ENCODE results near the gene FHIP2A.
A peak's percentile ranks its signal among the peaks of the same experiment; 100 is the strongest.

FHIP2A gene

DNA sequence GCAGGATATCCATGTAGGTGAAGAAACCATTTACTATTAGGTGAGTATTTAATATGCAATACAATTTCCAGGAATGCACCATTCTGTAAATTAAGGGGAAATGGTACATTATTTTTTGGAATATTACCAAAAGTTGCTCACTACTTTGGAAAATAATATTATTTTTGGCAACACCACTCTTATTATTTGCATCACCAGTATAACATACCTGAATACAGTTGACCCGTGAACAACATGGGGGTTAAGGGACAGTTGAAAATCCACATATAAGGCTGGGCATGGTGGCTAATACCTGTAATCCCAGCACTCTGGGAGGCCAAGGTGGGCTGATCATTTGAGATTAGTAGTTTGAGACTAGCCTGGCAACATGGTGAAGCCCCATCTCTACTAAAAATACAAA lies 21.2 kb upstream of the FHIP2A start:
- H3K4me3 ChIP-seq (ENCODE audit: low read depth, low read length) = no peak overlapping the region
- no peak for DNase-seq (ENCODE audit: low read depth)
- TF ChIP-seq, protein P1, sequence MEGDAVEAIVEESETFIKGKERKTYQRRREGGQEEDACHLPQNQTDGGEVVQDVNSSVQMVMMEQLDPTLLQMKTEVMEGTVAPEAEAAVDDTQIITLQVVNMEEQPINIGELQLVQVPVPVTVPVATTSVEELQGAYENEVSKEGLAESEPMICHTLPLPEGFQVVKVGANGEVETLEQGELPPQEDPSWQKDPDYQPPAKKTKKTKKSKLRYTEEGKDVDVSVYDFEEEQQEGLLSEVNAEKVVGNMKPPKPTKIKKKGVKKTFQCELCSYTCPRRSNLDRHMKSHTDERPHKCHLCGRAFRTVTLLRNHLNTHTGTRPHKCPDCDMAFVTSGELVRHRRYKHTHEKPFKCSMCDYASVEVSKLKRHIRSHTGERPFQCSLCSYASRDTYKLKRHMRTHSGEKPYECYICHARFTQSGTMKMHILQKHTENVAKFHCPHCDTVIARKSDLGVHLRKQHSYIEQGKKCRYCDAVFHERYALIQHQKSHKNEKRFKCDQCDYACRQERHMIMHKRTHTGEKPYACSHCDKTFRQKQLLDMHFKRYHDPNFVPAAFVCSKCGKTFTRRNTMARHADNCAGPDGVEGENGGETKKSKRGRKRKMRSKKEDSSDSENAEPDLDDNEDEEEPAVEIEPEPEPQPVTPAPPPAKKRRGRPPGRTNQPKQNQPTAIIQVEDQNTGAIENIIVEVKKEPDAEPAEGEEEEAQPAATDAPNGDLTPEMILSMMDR (IDR thresholded peaks at IDR 0.05; ENCODE audit: low read depth, low read length, missing control alignments) = no peak

- no peak for DNase-seq (ENCODE audit: low read depth)
- TF ChIP-seq, protein P1 (IDR thresholded peaks at IDR 0.05; ENCODE audit: low read depth, low read length, missing control alignments) = no peak
- H3K4me3 ChIP-seq (ENCODE audit: low read depth, low read length) = no peak overlapping the region
These were observed 20.2 kb upstream of the FHIP2A start for GRCh38 chr10:114801411-114801813.

- H3K4me3 ChIP-seq (ENCODE audit: low read depth, low read length) = no peak overlapping the region
- no peak for DNase-seq (ENCODE audit: low read depth)
- TF ChIP-seq, protein P1 (IDR thresholded peaks at IDR 0.05; ENCODE audit: low read depth, low read length, missing control alignments) = no peak
These were observed 19.4 kb upstream of the FHIP2A start for GRCh38 chr10:114802177-114802576.

GRCh38 chr10:114806562-114807391 lies 14.8 kb upstream of the FHIP2A start:
- H3K4me3 ChIP-seq (ENCODE audit: low read depth, low read length) = no peak overlapping the region
- no peak for DNase-seq (ENCODE audit: low read depth)
- TF ChIP-seq, protein P1 (IDR thresholded peaks at IDR 0.05; ENCODE audit: low read depth, low read length, missing control alignments) = no peak

GRCh38 chr10:114808982-114809381 lies 12.6 kb upstream of the FHIP2A start:
- TF ChIP-seq, protein P1 (IDR thresholded peaks at IDR 0.05; ENCODE audit: low read depth, low read length, missing control alignments) = no peak
- no peak for DNase-seq (ENCODE audit: low read depth)
- no peak overlapping the region for H3K4me3 ChIP-seq (ENCODE audit: low read depth, low read length)

- no peak overlapping the region for H3K4me3 ChIP-seq (ENCODE audit: low read depth, low read length)
- TF ChIP-seq, protein P1 (IDR thresholded peaks at IDR 0.05; ENCODE audit: low read depth, low read length, missing control alignments) = no peak
- peak; percentile 66 for DNase-seq (ENCODE audit: low read depth)
These were observed 10.7 kb upstream of the FHIP2A start for GRCh38 chr10:114810926-114811325.

DNA sequence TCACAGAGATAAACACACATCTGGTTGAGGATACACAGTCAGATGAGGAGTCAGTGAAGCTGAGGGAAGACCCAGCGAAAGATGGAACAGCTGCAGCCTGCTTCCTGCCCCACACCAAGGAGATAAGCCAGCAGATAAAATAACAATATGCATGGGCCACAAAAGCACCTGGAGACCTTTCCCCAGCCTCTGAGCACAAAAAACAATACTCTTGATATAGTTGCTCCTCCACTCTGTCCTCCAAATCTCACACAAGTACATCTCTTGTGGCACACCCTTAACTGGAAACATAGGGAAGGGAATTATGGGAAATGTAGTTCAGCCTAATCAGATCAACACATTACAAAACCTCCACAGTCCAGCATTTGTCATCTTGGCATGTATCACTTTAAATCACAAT lies 9.7 kb upstream of the FHIP2A start:
- TF ChIP-seq, protein P1 (IDR thresholded peaks at IDR 0.05; ENCODE audit: low read depth, low read length, missing control alignments) = no peak
- no peak for DNase-seq (ENCODE audit: low read depth)
- no peak overlapping the region for H3K4me3 ChIP-seq (ENCODE audit: low read depth, low read length)

All from GM12864 (cell line).